Fibroblast of upper back skin (primary cell): ENCODE data around the gene POLR2L.

ENCODE experiments used
- DNase-seq: peaks from one replicate; pipeline ENCODE4 v3.0.0-alpha.2; 2013

Gene POLR2L

DNA sequence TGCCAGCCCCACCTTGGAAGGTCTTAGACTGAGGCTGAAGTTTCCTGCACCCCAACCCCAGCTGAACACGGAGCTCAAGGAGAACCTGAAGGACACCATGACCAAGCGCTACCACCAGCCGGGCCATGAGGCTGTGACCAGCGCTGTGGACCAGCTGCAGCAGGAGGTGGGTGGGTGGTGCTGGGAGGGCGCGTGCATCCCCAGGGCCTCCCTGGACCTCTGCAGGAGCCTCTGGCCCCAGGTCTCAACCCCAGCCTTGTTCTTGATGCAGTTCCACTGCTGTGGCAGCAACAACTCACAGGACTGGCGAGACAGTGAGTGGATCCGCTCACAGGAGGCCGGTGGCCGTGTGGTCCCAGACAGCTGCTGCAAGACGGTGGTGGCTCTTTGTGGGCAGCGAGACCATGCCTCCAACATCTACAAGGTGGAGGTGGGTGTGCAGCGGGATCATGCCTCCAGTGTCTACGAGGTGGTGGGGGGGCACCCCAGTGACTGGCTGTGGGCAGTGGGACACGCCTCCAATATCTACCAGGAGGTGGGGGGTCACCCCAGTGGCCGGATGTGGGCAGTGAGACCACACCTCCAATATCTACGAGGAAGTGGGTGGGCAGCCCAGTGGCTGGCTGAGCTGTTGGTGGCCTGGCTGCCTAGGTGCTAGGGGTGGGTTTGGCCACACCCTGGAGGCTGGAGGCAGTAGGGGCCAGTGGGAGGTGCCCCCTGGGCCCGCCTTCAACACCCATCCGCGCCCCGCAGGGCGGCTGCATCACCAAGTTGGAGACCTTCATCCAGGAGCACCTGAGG, 4.9 kb downstream of the POLR2L start:
- DNase-seq: no peak

DNA sequence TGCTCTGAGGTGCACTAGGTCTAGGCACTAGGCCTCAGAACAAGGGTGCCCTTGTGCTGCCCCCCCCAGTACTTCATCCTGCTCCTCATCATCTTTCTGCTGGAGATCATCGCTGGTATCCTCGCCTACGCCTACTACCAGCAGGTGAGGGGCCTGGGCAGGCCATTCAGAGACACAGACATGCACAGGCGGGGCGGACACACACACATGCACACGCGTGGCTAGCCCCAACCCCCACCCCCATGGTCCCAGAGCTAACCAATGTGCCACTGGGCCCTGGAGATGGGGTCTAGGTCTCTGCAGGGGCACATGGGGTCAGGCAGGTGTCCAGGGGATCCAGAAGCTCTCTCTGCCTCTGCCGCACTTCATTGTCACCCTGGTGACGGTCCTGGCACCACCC, 5.6 kb downstream of the POLR2L start:
- no peak for DNase-seq

DNA sequence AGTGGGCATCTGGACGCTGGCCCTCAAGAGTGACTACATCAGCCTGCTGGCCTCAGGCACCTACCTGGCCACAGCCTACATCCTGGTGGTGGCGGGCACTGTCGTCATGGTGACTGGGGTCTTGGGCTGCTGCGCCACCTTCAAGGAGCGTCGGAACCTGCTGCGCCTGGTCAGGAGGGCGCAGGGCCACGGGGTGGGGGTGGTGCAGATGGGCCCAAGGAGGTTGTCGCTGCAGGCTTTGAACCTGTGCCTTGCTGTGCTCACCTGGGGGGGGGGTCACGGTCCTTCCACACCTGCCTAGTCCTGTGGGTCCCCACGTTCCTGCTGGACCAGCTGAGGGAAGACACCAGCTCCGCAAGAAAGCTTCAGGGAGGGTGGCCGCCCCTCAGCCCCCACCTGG, 6.1 kb downstream of the POLR2L start:
- DNase-seq: no peak

DNA sequence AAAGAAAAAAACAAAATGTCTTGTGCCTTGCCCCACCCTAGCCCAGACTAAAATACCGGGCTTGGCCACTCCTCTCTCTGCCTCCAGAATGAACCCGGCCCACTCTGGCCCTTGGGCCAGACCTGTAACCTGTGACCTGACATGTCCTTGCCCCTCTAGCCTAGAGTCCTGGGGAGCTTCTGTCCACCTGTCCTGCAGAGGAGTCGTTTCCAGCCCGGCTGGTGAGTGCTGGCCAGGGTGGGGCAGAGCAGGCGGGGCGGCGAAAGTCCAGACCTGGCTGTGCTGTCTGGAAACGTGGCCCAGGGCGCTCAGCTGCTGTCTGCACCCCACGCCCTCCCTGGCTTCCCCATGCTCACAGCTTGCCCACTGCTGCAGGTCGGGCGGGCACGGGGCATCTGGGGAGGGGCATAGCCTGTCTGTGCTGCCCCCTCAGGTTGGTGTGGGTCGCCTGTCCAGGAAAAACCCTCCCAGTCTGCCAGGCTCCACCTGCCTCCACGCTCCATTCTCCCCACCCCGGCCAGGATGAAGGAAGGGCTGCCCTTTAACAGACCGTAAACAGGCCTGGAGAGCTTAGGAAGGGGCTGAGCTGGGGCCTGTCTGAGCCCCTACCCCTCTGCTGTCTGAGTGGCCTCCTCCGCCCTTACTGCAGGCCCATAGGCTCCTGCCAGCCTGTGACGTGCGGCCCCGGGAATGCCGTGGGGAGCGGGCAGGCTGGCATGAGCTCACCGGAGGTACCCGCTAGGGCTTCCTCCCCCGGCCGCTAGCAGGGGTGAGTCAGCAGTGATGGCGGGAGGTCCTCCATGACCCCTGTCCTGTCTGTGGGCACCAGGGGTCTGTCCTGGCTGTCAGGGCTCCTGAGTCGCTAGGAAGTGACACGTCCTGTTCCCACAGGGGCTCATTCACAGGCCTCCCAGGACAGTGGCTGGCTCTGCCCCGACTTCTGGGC, 7.7 kb downstream of the POLR2L start:
- peak; percentile 36 for DNase-seq

DNA sequence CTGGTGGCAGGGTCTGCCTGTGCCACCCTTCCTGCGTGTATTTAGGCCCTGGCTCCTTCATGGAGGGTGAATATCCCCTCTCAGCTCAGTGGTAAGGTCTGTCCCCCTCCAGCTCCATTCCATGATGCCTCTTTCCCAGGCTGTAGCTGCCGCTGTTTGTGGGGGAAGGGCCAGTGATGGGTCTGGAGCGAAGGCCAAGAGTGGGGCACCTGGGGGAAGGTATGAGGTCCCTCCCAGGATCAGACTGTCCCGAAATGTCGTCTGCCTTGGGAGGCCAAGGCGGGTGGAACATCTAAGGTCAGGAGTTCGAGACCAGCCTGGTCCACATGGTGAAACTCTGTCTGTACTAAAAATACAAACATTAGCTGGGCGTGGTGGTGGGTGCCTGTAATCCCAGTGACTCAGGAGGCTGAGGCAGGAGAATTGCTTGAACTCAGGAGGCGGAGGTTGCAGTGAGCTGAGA, 8.4 kb downstream of the POLR2L start:
- DNase-seq: no peak

DNA sequence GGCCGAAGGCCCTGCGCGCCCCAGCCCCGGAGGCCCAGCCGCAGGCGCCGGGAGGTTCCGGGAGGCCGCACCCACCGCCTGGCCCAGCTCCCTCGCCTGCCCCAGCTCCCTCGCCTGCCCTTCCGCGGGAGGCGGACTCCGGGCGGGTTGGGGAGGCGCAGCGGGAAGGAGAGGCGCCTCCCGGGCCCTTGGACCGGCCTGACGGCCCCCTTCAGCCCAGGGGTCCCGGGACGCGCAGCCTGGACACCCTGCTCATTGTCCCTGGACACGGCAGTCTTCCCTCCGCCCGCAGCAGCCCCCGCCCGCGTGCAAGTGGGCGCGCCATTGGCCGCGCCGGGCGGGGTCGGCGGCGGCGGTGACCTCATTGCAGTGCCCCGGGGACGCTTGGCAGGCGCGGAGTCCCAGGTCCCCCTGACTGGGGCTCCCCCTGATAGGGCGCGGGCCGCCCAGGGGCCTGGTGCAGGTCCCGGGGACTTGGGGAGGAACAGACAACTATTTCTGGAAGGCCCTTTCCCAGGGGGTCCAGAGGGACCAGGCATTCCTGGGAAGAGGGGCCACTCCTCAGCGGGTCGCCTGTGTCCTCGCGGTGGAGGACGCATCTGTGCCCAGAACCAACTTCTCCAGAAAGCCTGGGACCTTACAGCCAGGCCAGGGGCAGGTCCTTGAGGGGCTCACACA, 9.1 kb downstream of the POLR2L start:
- peak; percentile 31 for DNase-seq

DNA sequence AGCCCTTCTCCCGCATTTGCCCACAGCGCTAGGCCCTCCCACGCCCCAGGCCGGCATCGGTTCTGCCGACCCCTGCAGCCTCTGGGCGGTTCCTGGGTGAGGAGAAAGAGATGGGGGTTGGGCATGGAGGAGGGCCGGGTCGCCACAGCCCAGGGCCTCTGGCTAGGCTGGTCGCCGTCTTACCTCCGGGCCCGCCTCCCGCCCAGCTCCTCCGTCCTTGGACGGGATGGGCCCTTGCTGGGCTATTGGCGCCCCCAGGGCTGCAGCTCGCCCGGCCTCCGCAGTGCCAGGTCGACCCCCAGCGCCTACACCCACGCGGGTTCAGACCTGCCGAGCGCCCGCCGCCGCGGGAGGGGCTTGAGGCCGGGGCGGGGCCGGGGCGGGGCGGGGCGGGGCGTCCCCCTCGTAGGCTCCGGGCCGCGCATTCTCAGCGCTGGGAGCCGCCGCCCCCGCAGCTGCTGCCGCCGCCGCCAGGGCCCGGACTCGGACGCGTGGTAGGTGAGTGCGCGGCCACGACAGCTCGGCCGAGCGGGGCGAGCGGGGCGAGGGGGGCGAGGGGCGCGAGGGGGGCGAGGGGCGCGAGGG, 9.7 kb downstream of the POLR2L start, which contains the start of gene CD151:
TSS of gene CD151 (plus strand) at position 424 of the 585 bp plus-strand sequence. CDS start 3,118 bp downstream, outside the sequence.
- peak; percentile 52 for DNase-seq

DNA sequence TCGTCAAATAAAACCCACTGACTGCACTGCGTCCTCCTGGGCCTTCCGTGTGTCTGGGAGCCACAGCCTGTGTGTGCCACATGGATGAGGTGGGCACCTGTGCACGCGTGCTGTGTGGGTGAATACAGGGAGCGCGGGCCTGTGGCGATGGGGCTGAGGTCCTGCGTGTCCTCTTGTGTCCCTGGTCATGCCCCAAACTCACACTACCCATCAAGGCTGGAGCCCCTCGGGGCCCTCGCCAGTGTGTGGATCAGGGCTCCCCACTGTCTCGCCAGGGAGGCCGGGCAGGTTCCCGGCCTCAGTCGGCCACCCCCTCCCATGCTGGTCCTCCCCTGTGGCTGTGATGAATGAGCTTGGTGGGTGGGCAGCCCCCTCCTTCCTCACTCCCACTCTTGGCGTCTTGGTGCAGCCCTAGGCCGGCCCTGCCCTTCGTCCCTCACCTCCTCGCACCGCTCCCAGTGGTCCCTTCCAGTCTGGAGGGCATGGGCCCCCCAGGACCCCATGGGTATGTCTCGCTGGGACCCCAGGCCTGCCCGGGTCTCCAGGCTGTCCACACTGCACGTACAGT, 10.3 kb downstream of the POLR2L start:
- no peak for DNase-seq

DNA sequence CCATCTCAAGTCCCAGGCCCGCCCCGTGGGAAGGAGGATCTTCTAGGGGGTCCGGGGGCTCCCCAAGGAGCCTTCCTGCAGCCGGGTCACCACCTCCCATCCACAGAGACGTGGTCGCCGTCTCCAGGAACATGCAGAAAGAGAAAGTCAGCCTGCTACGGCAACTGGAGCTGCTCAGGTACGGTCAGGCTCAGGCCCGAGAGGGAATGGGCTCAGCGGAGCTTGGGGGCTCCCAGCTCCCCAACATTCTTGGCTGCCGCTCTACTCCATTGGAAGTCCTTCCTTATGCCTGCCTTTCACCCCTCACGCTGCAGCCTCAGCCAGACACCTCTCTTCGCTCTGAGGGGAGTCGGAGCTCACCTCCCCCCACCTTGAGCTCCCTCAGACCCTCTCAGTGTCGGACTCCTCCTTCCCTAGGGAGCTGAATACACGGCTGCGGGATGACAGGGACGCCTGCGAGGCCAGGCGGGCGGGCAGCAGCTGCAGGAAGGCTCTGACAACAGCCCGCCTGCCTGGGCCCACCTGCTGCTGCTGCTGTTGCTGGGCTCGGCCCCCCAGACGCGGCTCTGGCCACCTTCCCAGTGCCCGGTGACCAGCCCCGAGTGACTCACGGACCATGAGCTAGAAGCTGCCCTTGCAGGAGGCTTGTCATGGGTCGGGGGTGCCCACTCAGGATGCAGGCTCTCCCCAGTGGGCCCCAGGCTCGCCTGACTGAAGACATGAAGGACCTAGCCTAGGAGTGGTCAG, 11.0 kb downstream of the POLR2L start:
- peak; percentile 50 for DNase-seq

DNA sequence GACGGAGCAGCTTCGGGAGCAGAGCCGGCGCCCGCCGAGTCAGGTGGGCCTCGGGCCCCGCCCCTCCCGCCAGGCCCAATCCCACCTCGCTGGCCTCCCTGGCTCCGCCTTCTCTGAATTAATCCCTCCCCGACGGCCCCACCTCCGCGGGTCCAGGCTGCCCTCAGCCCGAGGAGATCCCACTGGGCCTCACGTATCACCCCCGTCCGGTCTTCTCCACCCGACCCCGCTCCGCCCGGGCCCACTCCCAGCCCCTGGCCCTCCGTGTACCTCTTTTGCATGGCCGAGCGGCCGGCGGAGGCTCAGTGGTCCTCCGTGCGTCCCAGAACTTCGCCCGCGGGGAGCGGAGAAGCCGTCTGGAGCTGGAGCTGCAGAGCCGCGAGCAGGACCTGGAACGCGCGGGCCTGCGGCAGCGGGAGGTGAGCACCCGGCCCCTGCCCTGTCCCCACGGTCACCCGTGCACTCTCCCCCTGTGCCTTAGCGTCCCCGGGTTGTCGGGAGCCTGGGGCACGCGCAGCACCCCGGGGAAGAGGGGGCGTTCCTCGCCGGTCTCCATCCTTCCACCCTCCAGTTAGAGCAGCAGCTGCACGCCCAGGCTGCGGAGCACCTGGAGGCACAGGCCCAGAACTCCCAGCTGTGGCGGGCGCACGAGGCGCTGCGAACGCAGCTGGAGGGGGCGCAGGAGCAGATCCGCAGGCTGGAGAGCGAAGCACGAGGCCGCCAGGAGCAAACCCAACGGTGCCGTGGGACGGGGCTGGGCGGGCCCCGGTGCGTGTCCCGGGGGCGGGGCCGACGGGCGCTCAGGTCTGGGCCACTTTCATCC, 11.8 kb downstream of the POLR2L start:
- DNase-seq: peak; percentile 44

DNA sequence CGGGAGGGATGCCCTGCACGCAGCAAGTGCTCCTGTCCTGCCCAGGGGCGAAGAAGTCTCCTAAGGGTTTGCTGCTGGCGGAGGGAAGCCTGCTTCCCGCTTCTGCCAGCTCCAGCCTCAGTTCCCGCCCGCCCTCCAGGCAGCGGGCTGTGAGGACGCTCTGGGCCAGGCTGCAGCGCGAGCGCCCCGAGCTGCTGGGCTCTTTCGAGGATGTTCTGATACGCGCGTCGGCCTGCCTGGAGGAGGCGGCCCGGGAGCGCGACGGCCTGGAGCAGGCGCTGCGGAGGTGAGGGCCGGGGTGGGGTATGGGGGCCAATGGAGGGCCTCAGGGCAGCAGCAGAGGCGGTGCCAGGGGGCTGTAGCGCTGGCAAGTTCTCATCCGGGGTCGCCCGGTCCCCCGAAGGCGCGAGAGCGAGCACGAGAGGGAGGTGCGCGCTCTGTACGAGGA, 12.5 kb downstream of the POLR2L start:
- DNase-seq: no peak

DNA sequence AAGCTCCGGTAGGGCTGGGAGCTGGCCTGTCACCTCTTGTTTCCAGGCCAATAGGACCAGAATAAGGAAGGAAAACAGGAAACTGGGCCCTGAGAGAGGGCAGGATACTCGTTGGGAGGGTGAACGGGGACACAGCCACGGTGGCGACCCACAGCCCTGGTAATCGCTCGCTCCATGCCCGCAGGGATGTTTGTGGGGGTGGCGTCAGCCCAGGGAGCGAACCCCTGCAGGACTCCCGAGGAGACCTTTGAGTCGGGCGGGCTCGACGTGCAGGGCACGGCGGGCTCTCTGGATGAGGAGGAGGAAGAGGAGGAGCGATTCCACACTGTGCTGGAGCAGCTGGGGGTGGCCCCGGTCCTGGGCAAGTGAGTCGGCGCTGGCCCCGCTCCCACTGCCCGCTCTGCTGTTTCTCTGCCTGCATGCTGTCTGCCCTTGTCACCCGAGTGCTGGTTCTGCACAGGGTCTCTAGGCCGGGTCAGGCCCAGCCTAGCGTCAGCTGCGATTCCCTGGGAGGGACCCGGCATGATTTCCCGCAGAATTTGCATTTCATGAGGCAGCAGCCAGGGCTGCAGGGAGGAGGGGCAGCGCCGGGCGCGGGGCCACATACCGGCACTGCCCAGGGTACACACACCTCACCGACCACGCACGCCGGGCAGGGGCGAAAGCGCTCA, 13.0 kb downstream of the POLR2L start:
- DNase-seq: no peak

DNA sequence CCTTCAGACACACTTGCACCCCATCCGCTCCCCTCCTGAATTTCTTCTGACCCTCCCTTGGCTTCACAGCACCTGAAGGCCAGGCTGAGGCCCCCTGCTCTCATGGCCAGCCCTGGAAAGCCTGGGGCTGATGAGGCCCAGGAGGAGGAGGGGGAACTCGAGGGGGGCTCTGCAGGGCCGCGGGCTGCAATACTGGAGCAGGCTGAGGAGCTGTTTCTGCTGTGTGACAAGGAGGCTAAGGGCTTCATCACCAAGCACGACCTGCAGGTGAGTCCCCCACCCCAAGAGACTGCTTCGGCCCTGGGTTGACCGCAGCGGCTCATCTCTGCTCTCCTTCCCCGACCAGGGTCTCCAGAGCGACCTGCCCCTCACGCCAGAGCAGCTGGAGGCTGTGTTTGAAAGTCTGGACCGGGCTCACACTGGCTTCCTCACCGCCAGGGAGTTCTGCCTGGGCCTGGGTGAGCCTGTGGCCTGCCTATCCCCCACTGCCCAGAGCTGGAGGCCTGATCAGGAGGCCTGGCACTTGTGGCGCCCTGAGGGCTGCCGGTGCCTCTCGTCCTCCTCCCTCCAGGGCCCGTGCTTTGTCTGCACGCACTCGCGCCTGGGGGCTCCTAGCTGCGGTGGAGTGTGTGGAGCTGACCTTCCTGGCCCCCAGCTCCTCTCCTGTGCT, 13.7 kb downstream of the POLR2L start:
- DNase-seq: no peak

DNA sequence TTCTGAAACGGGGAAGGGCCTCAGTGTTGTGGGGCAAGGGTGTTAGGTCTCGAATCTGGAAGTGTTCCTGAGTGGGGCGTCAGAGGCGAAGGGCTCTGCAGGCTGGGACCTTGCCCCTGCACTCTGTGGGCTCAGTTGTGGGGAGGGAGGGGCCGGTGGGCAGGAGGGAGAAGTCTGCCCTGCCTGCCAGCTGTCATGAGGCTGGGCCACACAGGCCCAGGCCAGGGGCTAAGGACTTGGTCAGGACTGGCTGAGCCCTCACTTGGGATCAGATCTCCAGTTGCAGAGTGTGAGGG, 14.5 kb downstream of the POLR2L start, which contains the start of gene CRACR2B:
TSS of gene CRACR2B (plus strand) at position 23 of the 296 bp plus-strand sequence. CDS start 689 bp downstream, outside the sequence.
- DNase-seq: no peak

DNA sequence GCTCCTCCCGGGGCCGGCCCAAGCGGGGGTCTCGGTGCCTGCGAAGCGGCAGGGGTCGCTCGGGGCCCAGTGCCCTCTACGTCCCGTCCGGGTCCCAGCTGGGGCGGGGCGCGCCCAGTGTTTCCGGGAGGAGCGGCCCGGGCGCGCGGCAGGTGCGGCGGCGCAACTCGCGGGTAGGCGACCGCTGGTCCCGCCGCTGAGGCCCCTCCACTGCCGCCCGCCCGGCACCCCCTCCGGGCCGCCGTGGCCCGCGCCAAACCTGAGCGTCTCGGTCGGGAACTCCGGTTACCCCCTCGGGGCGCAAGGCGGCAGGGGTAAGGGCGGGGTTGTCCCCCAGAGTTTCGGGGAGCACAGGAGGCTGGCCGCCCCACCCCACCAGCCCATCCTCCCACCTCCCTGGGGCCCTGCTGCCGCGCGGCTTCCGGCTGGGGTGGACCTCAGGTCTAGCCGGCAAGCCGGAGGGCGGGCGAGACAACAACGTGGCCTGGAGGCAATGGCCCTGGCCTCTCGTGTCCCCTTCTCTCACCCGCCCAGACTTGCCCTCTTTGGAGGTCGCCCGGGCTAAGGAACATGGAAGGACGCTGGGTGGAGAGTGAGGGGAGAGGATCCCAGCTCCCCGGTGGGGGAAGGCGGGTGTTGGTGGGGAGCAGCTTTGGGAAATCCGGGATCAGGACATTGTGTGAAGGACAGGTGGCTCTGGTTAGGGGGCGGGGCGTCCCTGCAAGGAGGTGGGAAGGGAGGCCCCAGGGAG, 15.0 kb downstream of the POLR2L start:
- no peak for DNase-seq

DNA sequence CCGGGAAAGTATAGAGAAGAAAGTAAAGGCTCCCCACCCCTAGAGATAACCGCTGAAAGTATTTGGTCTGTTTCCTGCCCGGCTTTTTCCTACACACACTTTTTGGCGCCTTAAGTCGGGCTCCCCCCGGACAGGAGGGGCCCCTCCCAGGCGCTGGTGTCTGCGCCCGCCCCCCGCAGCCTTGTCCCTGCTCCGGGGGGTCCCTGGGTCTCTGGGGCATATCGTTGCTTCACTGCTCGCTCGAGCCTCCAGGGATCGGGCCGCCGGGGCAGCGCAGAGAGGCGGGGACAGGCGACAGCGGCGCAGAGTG, 15.5 kb downstream of the POLR2L start:
- DNase-seq: no peak

DNA sequence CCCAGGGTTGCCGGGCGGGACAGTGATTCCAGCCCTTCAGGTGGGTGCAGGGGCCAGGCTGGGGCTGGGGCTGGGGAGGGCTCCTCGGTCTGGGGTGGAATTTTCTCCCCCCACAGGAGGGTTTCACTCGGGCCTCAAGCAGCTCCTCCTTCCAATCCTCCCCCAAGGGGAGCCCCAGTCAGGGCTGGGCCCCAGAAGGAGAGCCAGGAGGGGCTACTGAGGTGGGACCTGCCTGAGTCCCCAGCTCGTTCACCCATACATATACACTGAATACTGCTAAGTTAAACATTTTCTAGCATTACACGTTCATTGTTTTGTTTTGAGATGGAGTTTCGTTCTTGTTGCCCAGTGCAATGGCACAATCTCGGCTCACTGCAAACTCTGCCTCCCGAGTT, 16.1 kb downstream of the POLR2L start:
- DNase-seq: no peak

DNA sequence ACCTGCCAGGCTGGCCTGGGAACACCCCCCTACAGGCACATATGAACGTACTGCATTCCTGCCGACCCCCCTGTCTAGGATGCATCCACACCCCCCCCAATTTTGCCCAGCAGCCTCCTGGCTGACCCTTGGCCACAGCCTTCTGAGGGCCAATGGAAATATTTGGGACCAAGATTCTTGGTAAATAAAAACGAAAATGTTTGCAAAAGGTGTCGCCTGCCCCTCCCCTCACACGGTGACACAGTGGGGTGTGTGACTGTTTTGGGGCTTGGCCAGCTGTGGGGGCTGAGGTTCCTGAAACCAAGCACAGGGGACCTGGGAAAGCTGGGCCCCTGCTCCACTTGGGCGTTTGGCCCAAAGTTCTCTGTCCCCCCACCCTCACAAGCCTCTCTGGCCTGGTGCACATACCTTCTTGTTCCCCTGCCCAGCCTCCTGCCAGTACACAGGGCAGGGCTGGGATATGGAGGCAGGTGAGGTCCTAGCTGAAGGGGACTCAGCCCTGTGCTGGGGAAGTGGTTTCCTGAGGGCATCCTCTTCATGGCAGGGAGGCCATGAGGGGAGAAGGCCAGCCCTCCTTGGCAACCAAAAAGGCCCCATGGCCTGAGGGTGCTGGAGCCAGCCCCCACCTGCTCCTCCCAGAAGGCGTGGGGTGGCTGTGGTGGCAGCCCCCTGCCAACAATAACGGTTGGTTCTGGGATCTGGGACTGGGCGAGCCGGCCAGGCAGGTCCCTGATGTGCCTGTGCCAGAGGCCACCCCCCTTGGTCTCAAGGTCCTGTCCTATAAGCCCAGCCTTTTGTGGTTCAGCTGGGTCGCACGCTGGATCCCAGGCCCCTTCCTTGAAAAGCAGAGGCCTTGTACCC, 16.7 kb downstream of the POLR2L start:
- DNase-seq: no peak
